A549 treated with AZD9567 at 1 μM for 4 hours (cell line): Measurements from ENCODE around the gene CFAP97D2. TPM values are rescaled to one million over a fixed set of nuclear protein-coding genes. Genes with fewer than 3 reads are reported as not detected.

Experiments used
- total RNA-seq: library from RNA; stranded (reverse); fragments of 200-300 nt; extraction: Qiagen RNA extraction; gene quantifications from 5 replicates; pipeline ENCODE4 v1.2.3, GENCODE V29; 2022; ENCODE audit not compliant: insufficient read depth

The CFAP97D2 gene
- total RNA-seq = not detected in 5 replicates

DNA sequence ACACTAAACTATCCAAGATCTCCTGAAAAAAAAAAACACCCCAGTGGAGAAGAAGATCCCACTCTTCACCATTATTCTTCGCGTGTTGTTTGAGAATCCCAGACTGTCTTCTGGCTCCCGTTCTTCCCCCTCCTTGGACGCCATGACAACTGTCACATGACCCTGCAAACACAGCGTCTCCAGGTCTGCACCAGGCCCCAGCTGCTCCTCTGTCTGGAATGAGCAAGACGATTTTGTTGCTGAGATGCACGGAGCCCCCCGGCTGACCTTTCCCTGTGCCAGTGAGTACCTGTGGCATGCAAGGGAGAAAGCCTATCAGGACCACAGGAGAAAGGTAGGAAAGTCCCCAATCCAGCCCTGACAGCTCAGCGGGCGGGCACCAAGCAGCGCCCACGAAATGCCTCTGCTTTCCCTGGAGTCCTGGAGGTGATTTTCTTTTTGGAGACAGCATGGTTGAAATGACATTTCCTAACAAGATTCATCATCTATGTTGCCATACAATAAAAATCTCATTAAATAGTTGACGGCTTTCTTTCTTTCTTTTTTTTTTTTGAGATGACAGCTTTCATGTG lies at the start of gene CFAP97D2:
Gene CFAP97D2 (plus strand): TSS at position 171 of the 572 bp plus-strand sequence. CDS start 74 bp downstream, at position 245.

DNA sequence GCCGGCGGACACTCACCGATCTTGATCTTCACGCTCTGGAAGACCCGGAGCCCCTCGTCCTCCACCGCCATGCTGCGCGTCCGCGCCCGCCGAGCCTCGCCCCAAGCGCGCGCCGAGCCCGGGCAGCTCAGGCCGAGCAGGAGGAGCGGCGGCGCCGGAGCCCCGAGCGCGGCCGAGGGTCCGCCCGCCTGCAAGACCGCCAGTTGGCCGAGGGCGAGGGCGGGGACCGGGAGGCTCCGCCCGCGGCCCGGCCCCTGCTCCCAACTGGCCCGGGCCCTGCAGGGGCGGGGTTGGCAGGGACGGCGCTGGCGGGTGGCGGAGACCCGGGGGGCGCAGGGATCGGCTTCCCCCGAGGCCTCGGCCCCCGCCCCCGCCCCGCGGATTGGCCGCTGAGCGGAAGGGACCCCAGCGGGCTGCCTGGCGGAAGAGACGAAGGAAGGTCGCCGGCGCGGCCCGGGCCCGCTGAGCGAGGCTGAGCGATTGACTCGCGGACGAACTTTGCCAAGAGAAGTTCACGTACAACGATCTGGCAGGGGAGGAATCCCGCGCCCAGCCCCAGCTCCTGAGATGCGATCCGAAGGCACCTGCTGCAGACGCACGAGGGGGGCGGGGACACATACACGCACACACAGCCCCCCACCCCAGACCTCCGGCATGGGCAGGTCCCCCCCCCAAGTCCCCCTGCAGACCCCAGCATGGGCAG lies 46.5 kb upstream of the CFAP97D2 start, which contains the start of gene RASA3:
Gene RASA3 (minus strand): TSS at position 205 of the 703 bp plus-strand sequence. CDS start 134 bp downstream, at position 71.

DNA sequence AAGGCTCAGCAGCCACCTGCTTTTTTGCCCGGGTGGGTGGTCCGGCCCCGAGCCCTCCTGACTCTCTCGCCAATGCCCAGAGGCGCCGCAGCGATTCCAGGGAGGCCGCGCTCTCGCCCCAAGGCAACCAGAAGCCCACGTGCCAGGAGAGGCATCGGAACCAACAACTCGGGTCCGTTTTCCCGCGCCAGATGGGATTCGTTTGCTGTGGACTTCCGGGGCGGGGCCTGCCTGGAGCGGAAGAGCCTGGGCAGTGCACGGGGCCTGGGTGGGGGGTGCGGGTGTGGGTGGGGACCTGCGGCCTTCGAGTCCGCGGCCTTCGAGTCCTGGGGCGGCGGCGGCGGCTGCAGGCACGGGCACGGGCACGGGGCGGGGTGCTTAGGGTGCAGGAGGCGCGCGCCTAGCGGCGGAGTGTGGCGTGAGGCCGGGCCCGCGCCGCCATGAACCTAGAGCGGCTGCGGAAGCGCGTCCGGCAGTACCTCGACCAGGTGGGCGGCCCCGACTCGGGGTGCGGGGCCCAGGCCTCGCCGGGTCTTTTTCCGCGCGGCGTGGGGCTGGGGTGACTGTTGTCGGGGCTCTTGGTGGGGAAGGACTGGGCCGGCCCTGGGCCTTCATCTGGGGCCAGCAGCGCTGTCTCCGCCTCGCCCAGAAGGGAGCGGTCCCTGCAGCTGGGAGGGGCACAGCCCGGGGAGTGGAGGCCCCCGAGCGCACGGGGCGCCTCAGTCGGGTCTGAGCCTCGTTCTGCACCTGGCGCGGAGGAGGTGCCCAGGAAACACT lies 55.8 kb downstream of the CFAP97D2 start, which contains the start of gene CDC16:
Gene CDC16 (plus strand): TSS at position 253 of the 777 bp plus-strand sequence. CDS start 188 bp downstream, at position 441.

Other genes starting within 250 kb of the CFAP97D2 start
- gene C13orf46, start 205.2 kb upstream of the CFAP97D2 start, total RNA-seq = 0.11 to 0.15 TPM (median 0.13 TPM) in 4 of 5 replicates, not detected in the other
- gene RASA3, start 46.6 kb upstream of the CFAP97D2 start, total RNA-seq = 9.1 to 12.4 TPM (median 10.7 TPM) in 5 replicates
- gene CDC16, start 55.6 kb downstream of the CFAP97D2 start, total RNA-seq = 38.0 to 43.9 TPM (median 41.9 TPM) in 5 replicates
- gene UPF3A, start 102.3 kb downstream of the CFAP97D2 start, total RNA-seq = 31.7 to 45.5 TPM (median 36.1 TPM) in 5 replicates
- 19.2 to 26.6 TPM (median 26.0 TPM) in 5 replicates for gene CHAMP1, start 135.2 kb downstream of the CFAP97D2 start, total RNA-seq